Ovary (tissue), 9 donors: Measurements from ENCODE around the gene CLIC5. TPM values are rescaled to one million over a fixed set of nuclear protein-coding genes. Genes with fewer than 3 reads are reported as not detected.

Experiments used
- DNase-seq, 5 donors: peaks; one replicate each; pipeline ENCODE4 v3.0.0-alpha.2; 2019 to 2020
- H3K27ac ChIP-seq, 2 donors: fragments of 200-600 bp; one replicate each; pipeline versions ENCODE4 v1.5.1 to v1.8.0; 2019 to 2022
- H3K27me3 ChIP-seq: fragments of 200-600 bp; one replicate; pipeline ENCODE4 v1.8.0; 2022
- H3K36me3 ChIP-seq: fragments of 200-600 bp; sonication (generic); one replicate; pipeline ENCODE4 v1.5.1; 2019
- H3K4me1 ChIP-seq: one replicate; pipeline ENCODE4 v1.8.1; 2013; ENCODE audit warnings: mild to moderate bottlenecking, moderate library complexity; ENCODE audit not compliant: insufficient read depth
- H3K4me3 ChIP-seq: fragments of 200-600 bp; sonication (generic); one replicate; pipeline ENCODE4 v1.5.1; 2017
- H3K9me3 ChIP-seq, 2 donors: fragments of 200-600 bp in 1 of 2; sonication (generic) in 1 of 2; one replicate each; pipeline versions ENCODE4 v1.5.1 to v1.8.1; 2013 to 2019; ENCODE audit warnings: mild to moderate bottlenecking in 1 of 2, moderate library complexity in 1 of 2
- EP300 ChIP-seq: sonication (generic); formaldehyde crosslinking; IDR thresholded peaks from one replicate; pipeline ENCODE4 v1.6.1; 2017; ENCODE audit warnings: antibody characterized with exemption
- POLR2A ChIP-seq: fragments of 450-650 bp; IDR thresholded peaks from one replicate; pipeline ENCODE4 v1.6.1; 2017; ENCODE audit warnings: antibody characterized with exemption, mild to moderate bottlenecking, moderate library complexity
- WGBS, 3 donors: extraction: QIAGEN DNeasy Blood & Tissue Kit in 1 of 3; methylation state at CpG; one replicate each; pipeline versions ENCODE4 v1.1.5 to v1.1.7; 2013 to 2017; 5-methylcytosine and 5-hydroxymethylcytosine counted together
- intact Hi-C, 4 donors: fragments of 100-400 bp; cut with DNase I; formaldehyde crosslinking; loops; one replicate each; pipeline versions ENCODE4 v1.11.0 to v1.15.1; 2022 to 2023
- polyA plus RNA-seq, 2 donors: library from polyadenylated mRNA; stranded (reverse); fragments of 200-250 nt in 1 of 2; fragments of 350-450 nt in 1 of 2; fragmentation: Illumina TruSeq in 1 of 2; extraction: RNeasy Lipid Tissue Mini Kit (QIAGEN cat#74804) in 1 of 2; gene quantifications; one replicate each; pipeline ENCODE4 v1.2.3, GENCODE V29; 2013 to 2014
- total RNA-seq, 7 donors: library from RNA; depleted of rRNA in 2 of 7; stranded (reverse); fragments of >200 nt in 2 of 7; fragmentation: NEBNext Ultra II Directional in 3 of 7; extraction: Animal tissue kit (Norgen Biotek cat#: 25700) in 3 of 7; gene quantifications; one replicate each; pipeline versions ENCODE4 v1.1.0 to v1.2.4, GENCODE V29; 2016 to 2023
- TF ChIP-seq, protein P1 (sequence below), 3 donors: fragments of 450-650 bp in 2 of 3; fragments of 200-600 bp in 1 of 3; IDR thresholded peaks; one replicate each; pipeline versions ENCODE4 v1.5.1 to v1.8.0; 2016 to 2022; ENCODE audit warnings: antibody characterized with exemption in 3 of 3, mild to moderate bottlenecking in 1 of 3
- donor health status: DM: no; HTN: no; CAD: no; lungs with moderate emphysema.
- donor health status: DM: no; HTN: no; CAD: no.
- donor health status: Bipolar disorder and iron deficiency.
- donor health status: DM: yes; HTN: yes; CAD: no.
- donor health status: DM: no; HTN: no; CAD: no.
- donor health status: DM: yes; HTN: yes; CAD: no.

Gene CLIC5
- total and polyA plus RNA-seq, 9 donors, result 0.27 to 42.3 (median 2.0) TPM

- H3K4me1 ChIP-seq, result no peaks in the 10 kb centered on the region
- intact Hi-C loops, result no loop called here
- no peak for TF ChIP-seq POLR2A
- TF ChIP-seq EP300, result no peak
Measured at GRCh38 chr6:45838451-45838850, 177.2 kb downstream of the CLIC5 start.

DNA sequence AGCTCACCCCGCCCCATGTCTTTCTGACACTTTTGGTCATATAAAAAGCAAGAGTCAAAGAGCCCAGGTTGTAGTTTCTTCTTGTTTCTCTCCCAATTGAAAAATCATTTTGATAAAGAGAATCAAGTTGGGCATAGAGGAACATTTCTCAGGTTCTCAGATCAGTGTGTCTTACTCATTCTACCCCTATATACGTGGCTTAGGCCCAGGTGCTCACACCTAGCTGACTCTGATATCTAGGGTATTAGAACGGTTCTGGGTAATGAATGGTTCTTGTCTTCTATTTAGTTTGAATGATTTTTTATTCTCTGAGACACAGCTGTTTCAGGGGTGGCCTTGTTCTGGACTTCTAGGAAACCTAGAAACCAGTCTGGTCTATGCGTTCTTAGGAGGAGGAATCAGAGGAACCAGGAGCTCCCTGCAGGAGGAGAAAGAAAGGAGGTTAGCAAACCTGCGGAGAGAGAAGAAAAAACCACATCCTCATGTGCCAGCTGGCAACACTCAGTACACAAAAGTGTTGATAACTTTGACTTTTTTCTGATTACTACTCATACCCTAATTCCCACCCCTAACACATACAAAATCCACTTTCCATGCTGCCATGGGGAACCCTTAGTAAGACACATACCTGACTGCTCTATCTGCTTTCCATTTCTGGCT, 178.0 kb downstream of the CLIC5 start:
- no peaks in the 10 kb centered on the region for H3K4me1 ChIP-seq
- TF ChIP-seq, protein P1, sequence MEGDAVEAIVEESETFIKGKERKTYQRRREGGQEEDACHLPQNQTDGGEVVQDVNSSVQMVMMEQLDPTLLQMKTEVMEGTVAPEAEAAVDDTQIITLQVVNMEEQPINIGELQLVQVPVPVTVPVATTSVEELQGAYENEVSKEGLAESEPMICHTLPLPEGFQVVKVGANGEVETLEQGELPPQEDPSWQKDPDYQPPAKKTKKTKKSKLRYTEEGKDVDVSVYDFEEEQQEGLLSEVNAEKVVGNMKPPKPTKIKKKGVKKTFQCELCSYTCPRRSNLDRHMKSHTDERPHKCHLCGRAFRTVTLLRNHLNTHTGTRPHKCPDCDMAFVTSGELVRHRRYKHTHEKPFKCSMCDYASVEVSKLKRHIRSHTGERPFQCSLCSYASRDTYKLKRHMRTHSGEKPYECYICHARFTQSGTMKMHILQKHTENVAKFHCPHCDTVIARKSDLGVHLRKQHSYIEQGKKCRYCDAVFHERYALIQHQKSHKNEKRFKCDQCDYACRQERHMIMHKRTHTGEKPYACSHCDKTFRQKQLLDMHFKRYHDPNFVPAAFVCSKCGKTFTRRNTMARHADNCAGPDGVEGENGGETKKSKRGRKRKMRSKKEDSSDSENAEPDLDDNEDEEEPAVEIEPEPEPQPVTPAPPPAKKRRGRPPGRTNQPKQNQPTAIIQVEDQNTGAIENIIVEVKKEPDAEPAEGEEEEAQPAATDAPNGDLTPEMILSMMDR (IDR thresholded peaks at IDR 0.05), result no peak
- no peak for TF ChIP-seq EP300
- no peak for TF ChIP-seq POLR2A
- WGBS, 3 donors, result 72 to 80% (median 79%) methylated on average over 5 of the region's 5 CpGs
- no peaks in the 10 kb centered on the region for H3K27me3 ChIP-seq
- H3K36me3 ChIP-seq, result no peaks in the 10 kb centered on the region
- H3K9me3 ChIP-seq, result no peaks in the 10 kb centered on the region
- H3K4me3 ChIP-seq, result no peak overlapping the region
- intact Hi-C loops, result no loop called here
- no peak overlapping the region for H3K27ac ChIP-seq
- DNase-seq, result no peak

More at GRCh38 chr6:45838451-45838850, 177.2 kb downstream of the CLIC5 start:
- H3K4me3 ChIP-seq, result no peak overlapping the region
- H3K27me3 ChIP-seq, result no peaks in the 10 kb centered on the region
- H3K27ac ChIP-seq, result no peak overlapping the region
- H3K9me3 ChIP-seq, result no peaks in the 10 kb centered on the region
- H3K36me3 ChIP-seq, result no peaks in the 10 kb centered on the region
- DNase-seq, result no peak
- WGBS, 3 donors, result 81 to 84% (median 82%) methylated on average over 2 of the region's 2 CpGs

DNA sequence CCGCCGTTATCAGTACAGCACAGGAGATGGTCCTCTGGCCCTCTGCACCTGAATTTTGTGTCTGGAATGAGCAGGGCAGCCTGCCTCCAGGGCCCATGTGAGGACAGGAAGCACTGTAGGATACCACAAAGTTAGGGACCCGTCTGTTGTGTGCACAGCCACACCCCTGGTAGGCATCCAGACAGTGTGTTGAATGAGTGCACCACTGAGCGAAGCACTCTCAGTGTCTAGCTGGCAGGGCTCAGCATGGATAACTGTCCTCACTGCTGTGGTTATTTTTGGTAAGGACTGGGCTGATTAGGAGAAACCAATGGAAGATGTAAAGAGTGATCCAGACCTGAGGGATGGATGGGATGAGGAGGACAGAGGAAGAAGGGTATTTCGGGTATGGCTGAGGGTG, 178.7 kb downstream of the CLIC5 start:
- H3K27ac ChIP-seq, result no peak overlapping the region
- H3K27me3 ChIP-seq, result no peaks in the 10 kb centered on the region
- intact Hi-C loops, result no loop called here
- H3K36me3 ChIP-seq, result no peaks in the 10 kb centered on the region
- no peaks in the 10 kb centered on the region for H3K4me1 ChIP-seq
- no peaks in the 10 kb centered on the region for H3K9me3 ChIP-seq
- H3K4me3 ChIP-seq, result no peak overlapping the region
- TF ChIP-seq, protein P1 (IDR thresholded peaks at IDR 0.05), result no peak
- TF ChIP-seq EP300 (no peak), POLR2A (no peak)
- WGBS, 3 donors, result 90 to 96% (median 94%) methylated on average over 5 of the region's 5 CpGs
- DNase-seq, result no peak

DNA sequence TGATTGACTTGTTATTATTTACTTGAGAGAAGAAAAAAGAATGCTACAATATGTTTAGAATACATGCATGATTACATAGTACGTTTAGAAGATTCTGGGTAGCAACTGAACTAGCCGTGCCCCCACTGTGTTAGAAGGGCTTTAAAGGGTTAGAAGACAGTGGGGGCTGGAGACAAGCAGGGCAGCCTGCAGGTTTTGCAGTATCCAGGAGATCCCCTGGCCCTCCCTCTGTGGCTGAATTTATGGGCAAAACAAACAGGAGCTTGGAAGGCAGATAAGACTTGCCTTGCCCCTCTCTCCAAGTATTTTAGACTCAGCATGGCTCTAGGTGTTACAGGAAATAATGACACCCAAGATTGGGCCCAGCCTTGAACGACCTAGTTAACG, 179.2 kb downstream of the CLIC5 start:
- TF ChIP-seq POLR2A (no peak), EP300 (no peak)
- TF ChIP-seq, protein P1 (IDR thresholded peaks at IDR 0.05), result no peak
- H3K36me3 ChIP-seq, result no peaks in the 10 kb centered on the region
- no peak overlapping the region for H3K4me3 ChIP-seq
- no peaks in the 10 kb centered on the region for H3K4me1 ChIP-seq
- no peaks in the 10 kb centered on the region for H3K9me3 ChIP-seq
- H3K27me3 ChIP-seq, result no peaks in the 10 kb centered on the region
- no peak for DNase-seq
- WGBS, 3 donors, result 61 to 69% (median 66%) methylated on average over 4 of the region's 4 CpGs
- intact Hi-C loops, result no loop called here
- no peak overlapping the region for H3K27ac ChIP-seq

DNA sequence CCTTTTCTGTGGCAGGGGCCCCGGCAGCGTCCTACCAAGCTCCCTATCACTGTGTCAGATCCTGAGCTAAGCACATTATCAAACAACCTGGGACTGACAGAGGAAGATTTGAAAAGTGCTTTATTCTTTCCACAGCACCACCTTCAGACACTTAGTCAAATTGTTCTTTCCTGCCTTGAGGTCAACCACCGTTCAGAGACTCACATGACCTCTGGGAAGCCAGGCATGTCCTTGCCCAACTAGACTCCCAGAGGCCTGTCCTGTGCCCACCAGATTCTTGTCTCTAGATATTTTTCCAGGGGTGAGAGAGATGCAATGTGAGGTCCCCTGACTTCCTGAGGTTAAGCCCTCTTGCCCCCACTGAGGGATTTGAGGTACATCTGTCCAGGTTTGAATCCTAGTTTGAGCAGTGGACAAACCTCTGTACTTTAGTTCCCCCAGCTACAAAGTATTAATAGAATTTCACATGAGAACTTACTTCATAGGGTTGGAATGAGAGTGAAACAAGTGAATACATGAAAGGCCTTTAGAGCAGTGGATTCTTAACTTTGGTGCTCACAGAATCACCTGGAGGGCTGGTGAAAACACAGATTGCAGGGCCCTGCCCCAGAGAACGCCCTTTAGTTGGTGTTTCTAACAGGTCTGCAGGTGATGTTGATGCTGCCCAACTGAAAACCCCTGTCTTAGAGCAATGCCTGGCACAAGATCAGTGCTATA, 179.8 kb downstream of the CLIC5 start:
- DNase-seq, result no peak
- Histone ChIP-seq H3K27me3 (no peaks in the 10 kb centered on the region), H3K27ac (no peak overlapping the region), H3K4me1 (no peaks in the 10 kb centered on the region), H3K4me3 (no peak overlapping the region), H3K9me3 (no peaks in the 10 kb centered on the region), H3K36me3 (no peaks in the 10 kb centered on the region)
- WGBS, 3 donors, result 80 to 89% (median 81%) methylated on average over 4 of the region's 4 CpGs
- intact Hi-C loops, result no loop called here
- no peak for TF ChIP-seq POLR2A
- TF ChIP-seq, protein P1 (IDR thresholded peaks at IDR 0.05), result no peak
- TF ChIP-seq EP300, result no peak
